Measurements from ENCODE around the gene FAM3A. TPM values are rescaled to one million over a fixed set of nuclear protein-coding genes. Genes with fewer than 3 reads are reported as not detected.

The FAM3A gene
- total and polyA plus RNA-seq, 2 of the 4 experiments (the other 2 are of a cell fraction), result 14.0 to 47.2 TPM

DNA sequence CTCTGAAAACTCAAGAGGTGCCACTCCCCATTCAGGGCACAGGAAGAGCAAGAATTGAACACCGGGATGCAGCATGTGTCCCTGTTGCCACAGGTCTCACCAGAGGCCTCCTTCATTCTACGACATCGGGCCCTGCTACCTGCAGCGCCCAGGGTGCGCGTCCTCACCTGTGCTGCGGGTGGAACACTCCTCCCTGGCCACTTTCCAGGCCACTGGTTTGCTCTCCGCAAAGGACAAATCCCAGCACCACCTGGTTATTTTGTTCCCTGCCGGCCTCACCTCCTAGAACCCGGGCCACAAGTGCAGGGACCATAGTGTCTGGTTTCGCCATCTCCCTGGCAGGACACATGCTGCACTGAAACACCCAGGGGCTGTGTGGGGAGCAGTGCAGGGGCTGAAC lies 14.3 kb upstream of the FAM3A start:
- no peak overlapping the region for H4K5ac ChIP-seq (ENCODE audit: low read depth, low read length)
- no peak overlapping the region for H3K27ac ChIP-seq (ENCODE audit: insufficient read depth, low read length)
- H2AFZ ChIP-seq (replicated peaks; ENCODE audit: low read length, poor library complexity), result peak overlapping the region; percentile 58
- H3K27me3 ChIP-seq (ENCODE audit: control insufficient read depth, insufficient read depth, low read length), result no peaks in the 10 kb centered on the region
- no TSS peak for BruUV-seq (replicated peaks)
- H2BK5ac ChIP-seq (ENCODE audit: low read depth, low read length, poor library complexity, severe bottlenecking), result no peak overlapping the region
- intact Hi-C loops (cut with micrococcal nuclease), result loop anchor here (5.0 kb wide), 2 partner anchors 118 to 158 kb away; partner anchors contain the start of genes FLNA and TAFAZZIN
- no peak overlapping the region for H2AK5ac ChIP-seq (ENCODE audit: low read depth, low read length)
- CTCF ChIA-PET, result no interaction called here
- no peak overlapping the region for H3K18ac ChIP-seq (ENCODE audit: low read depth, low read length)
- no peak overlapping the region for H3K56ac ChIP-seq (ENCODE audit: extremely low read depth, insufficient read depth, low read length)
- H4K8ac ChIP-seq (ENCODE audit: low read depth in 2 of 2, low read length in 2 of 2), result no peak overlapping the region
- POLR2A ChIA-PET (ENCODE audit: unreplicated experiment), result no interaction called here
- no peak overlapping the region for H3K14ac ChIP-seq (replicated peaks; ENCODE audit: low read depth, low read length)
- no peak overlapping the region for H2BK20ac ChIP-seq (ENCODE audit: low read depth, low read length)
- no peak overlapping the region for H3K4ac ChIP-seq (ENCODE audit: low read depth, low read length)
- no peak overlapping the region for H2BK120ac ChIP-seq (ENCODE audit: low read depth, low read length)
- H3K36me3 ChIP-seq (ENCODE audit: control insufficient read depth, insufficient read depth, low read length), result peaks cover 41% of the 10 kb centered on the region; the same call in 1 of the 2 replicates
- 0 out of 2 replicates have a peak, but pooled peaks cover 2% of the 10 kb centered on the region for H3K9me1 ChIP-seq (ENCODE audit: insufficient read depth, low read length)
- H3K4me1 ChIP-seq (ENCODE audit: control insufficient read depth, insufficient read depth, low read length), result peaks cover 13% of the 10 kb centered on the region
- no peak for TF ChIP-seq CEBPB (IDR thresholded peaks at IDR 0.05; ENCODE audit: low read depth, low read length)
- TF ChIP-seq NFE2L2 (IDR thresholded peaks at IDR 0.05; ENCODE audit: low read depth, low read length), result no peak
- no peak for TF ChIP-seq RAD21 (IDR thresholded peaks at IDR 0.05; ENCODE audit: low read length)
- TF ChIP-seq MXI1 (IDR thresholded peaks at IDR 0.05; ENCODE audit: borderline replicate concordance, low read depth, low read length), result no peak
- no peak for TF ChIP-seq RCOR1 (IDR thresholded peaks at IDR 0.05; ENCODE audit: insufficient replicate concordance, low read length)
- no peak for TF ChIP-seq MAFK (IDR thresholded peaks at IDR 0.05; ENCODE audit: low read depth, low read length)
- no peak for TF ChIP-seq FOS (IDR thresholded peaks at IDR 0.05; ENCODE audit: low read depth, low read length)
- TF ChIP-seq CTCF (conservative IDR thresholded peaks at IDR 0.05; ENCODE audit: low read depth, low read length), result no peak
- TF ChIP-seq POLR2A (IDR thresholded peaks at IDR 0.05; ENCODE audit: low read depth, low read length), result no peak
- TF ChIP-seq CHD1 (IDR thresholded peaks at IDR 0.05; ENCODE audit: low read depth, low read length), result no peak
- no peak for TF ChIP-seq RFX5 (IDR thresholded peaks at IDR 0.05; ENCODE audit: low read depth, low read length)
- no peak for TF ChIP-seq ELK1 (IDR thresholded peaks at IDR 0.05; ENCODE audit: borderline replicate concordance, low read depth, low read length)
- TF ChIP-seq MAZ (IDR thresholded peaks at IDR 0.05; ENCODE audit: borderline replicate concordance, low read depth, low read length), result no peak
- TF ChIP-seq BHLHE40 (IDR thresholded peaks at IDR 0.05; ENCODE audit: low read depth, low read length), result no peak
- TF ChIP-seq SMC3 (IDR thresholded peaks at IDR 0.05; ENCODE audit: low read depth, low read length), result no peak
- no peak for TF ChIP-seq USF2 (IDR thresholded peaks at IDR 0.05; ENCODE audit: low read depth, low read length)
- H3K79me1 ChIP-seq (ENCODE audit: low read depth in 1 of 2, low read length in 2 of 2), result peaks cover 0 to 10% of the 10 kb centered on the region in 2 experiments; a peak in 2 of 4 replicates
- dilution Hi-C loops (cut with HindIII; ENCODE audit: low sequenced_read_pairs, unreplicated experiment), result no loop called here
- peak overlapping the region; percentile 42 for H2AK9ac ChIP-seq (replicated peaks; ENCODE audit: low read depth, low read length, poor library complexity)
- peaks cover 5% of the 10 kb centered on the region for H4K20me1 ChIP-seq (ENCODE audit: insufficient read depth, low read length)
- in situ Hi-C loops (cut with MboI; ENCODE audit: low sequenced_read_pairs), result loop anchor here (25.0 kb wide), 1 partner anchor 1568 kb away; no protein-coding TSS in a partner anchor
- no peak overlapping the region for H3K4me3 ChIP-seq (ENCODE audit: insufficient read depth, low read depth, low read length)
- no peak overlapping the region for H3K9ac ChIP-seq (ENCODE audit: low read depth, low read length)
- H3K9me3 ChIP-seq (ENCODE audit: control insufficient read depth, insufficient read depth, low read length), result no peaks in the 10 kb centered on the region
- H4K91ac ChIP-seq (ENCODE audit: insufficient read depth, low read depth, low read length), result no peak overlapping the region
- no peak overlapping the region for H3K23ac ChIP-seq (ENCODE audit: low read depth, low read length)
- H2BK15ac ChIP-seq (ENCODE audit: low read depth, low read length), result no peak overlapping the region
- ATAC-seq (ENCODE audit: low read depth) (no peak), DNase-seq (no peak)
- no peak overlapping the region for H3K4me2 ChIP-seq (ENCODE audit: low read depth, low read length)
- WGBS, 2 experiments (ENCODE audit: extremely low coverage in 2 of 2, insufficient read length in 1 of 2), result 80% methylated on average over 9 of the region's 11 CpGs; no CpG with 5 or more reads in 1 of the 2 experiments
